ENCODE results near the gene RBFOX1. TPM values are rescaled to one million over a fixed set of nuclear protein-coding genes. Genes with fewer than 3 reads are reported as not detected.

RBFOX1 gene
- not detected for total RNA-seq

DNA sequence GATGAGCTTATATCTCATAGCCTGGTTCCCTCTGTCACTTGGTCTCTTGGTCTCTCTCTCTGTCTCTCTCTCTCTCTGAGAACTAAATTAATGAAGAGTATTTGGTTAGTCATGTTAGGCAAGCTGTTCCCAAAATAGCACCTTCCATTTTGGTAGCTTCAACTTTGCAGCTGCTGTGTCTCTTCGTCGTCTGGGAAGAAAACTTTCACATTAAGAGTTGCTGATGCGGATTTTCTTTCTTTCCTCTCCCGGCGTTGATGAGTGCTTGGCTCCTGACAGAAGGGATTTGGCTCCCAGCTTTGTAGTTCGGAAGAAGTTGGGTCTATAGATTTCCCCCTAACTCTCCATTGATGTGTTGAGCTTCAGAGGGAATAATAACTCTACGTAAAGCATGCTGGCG lies at the start of gene RBFOX1:
Gene RBFOX1, plus strand, starts transcription at position 235 of the 400 bp plus-strand sequence.
- Mint-ChIP-seq H3K4me3 (no peak within 1 kb of the TSS), H3K4me1 (no peaks in the 10 kb centered on the region), H3K27ac (no peak within 1 kb of the TSS), H3K36me3 (ENCODE audit: low read depth) (no peaks in the 10 kb centered on the region), H3K27me3 (no peaks in the 10 kb centered on the region), H3K9me3 (peaks cover 27% of the 10 kb centered on the region)
- no peak for ATAC-seq (replicated peaks)

DNA sequence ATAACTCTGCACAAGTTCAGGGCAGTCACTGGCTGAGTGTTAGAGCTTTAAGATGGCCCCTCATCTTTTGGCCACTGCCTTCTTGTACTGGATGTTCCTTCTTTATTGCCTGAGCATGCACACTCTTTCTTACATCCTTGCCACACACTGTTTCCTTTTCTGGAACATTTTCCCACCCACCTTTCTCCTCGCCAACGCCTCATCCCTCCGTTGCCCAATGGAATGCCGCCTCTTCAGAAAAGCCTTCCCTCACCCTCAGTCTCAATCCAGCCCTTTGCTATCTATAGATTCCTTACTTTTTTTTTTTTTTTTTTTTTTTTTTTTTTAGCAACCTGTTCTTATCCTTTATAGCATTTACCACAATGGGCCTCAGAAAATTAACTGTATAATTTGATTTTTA lies 47.9 kb upstream of the RBFOX1 start:
- no peaks in the 10 kb centered on the region for H3K4me1 Mint-ChIP-seq
- no peak overlapping the region for H3K4me3 Mint-ChIP-seq
- no peaks in the 10 kb centered on the region for H3K27me3 Mint-ChIP-seq
- ATAC-seq (replicated peaks): no peak
- no peaks in the 10 kb centered on the region for H3K36me3 Mint-ChIP-seq (ENCODE audit: low read depth)
- peaks cover 21% of the 10 kb centered on the region for H3K9me3 Mint-ChIP-seq
- H3K27ac Mint-ChIP-seq: no peak overlapping the region

- Mint-ChIP-seq H3K27ac (no peak overlapping the region), H3K9me3 (peaks cover 21% of the 10 kb centered on the region), H3K4me3 (no peak overlapping the region), H3K27me3 (no peaks in the 10 kb centered on the region), H3K36me3 (ENCODE audit: low read depth) (no peaks in the 10 kb centered on the region), H3K4me1 (no peaks in the 10 kb centered on the region)
- ATAC-seq (replicated peaks): no peak
Observed at GRCh38 chr16:7285520-7285919, 47.1 kb upstream of the RBFOX1 start.

- H3K9me3 Mint-ChIP-seq: peaks cover 17% of the 10 kb centered on the region
- H3K4me3 Mint-ChIP-seq: no peak overlapping the region
- H3K4me1 Mint-ChIP-seq: no peaks in the 10 kb centered on the region
- no peak overlapping the region for H3K27ac Mint-ChIP-seq
- no peaks in the 10 kb centered on the region for H3K27me3 Mint-ChIP-seq
- H3K36me3 Mint-ChIP-seq (ENCODE audit: low read depth): no peaks in the 10 kb centered on the region
- ATAC-seq (replicated peaks): no peak
Observed at GRCh38 chr16:7289299-7289698, 43.3 kb upstream of the RBFOX1 start.

DNA sequence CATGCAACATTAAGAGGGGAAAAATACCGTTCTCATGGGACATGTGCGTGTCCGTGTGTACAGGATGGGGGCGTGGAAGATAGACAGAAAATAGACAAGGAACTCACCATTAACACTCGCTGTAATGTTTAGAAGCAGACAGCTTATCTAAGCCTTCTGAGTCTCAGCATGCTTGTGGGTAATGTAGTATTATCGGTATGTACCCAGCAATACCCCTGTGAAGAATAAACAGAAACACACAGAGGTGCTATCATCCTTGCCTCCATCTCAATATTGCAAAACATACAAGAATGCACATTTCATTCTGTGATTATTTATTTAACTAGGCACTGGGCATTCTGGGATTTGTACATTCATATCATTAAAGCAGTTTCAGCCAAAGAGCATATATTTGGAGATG lies 42.0 kb upstream of the RBFOX1 start:
- Mint-ChIP-seq H3K4me1 (no peaks in the 10 kb centered on the region), H3K27ac (no peak overlapping the region), H3K4me3 (no peak overlapping the region), H3K36me3 (ENCODE audit: low read depth) (no peaks in the 10 kb centered on the region), H3K9me3 (peaks cover 18% of the 10 kb centered on the region), H3K27me3 (no peaks in the 10 kb centered on the region)
- ATAC-seq (replicated peaks): no peak

DNA sequence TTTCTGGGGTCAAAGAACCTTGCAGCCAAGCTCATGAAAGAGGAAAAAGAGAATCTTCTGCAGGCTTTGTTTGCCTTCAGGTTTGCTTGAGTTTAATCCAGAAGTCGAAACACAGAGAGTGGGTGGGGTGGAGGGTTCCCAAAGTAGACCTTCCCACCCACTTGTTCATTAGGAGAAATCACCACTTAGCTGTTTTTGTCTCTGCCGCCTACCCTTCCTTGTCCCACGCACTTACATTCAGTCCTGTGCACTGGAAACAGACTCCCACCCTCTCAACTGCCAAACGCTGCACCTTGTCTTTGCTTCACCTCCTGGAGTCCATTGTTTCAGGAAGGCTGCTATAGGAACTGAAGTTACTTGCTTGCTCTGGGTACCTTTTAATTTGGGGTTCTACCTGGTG lies 38.6 kb upstream of the RBFOX1 start:
- no peaks in the 10 kb centered on the region for H3K4me1 Mint-ChIP-seq
- H3K27ac Mint-ChIP-seq: no peak overlapping the region
- no peak overlapping the region for H3K4me3 Mint-ChIP-seq
- no peaks in the 10 kb centered on the region for H3K36me3 Mint-ChIP-seq (ENCODE audit: low read depth)
- no peak for ATAC-seq (replicated peaks)
- H3K9me3 Mint-ChIP-seq: peaks cover 24% of the 10 kb centered on the region
- H3K27me3 Mint-ChIP-seq: no peaks in the 10 kb centered on the region

DNA sequence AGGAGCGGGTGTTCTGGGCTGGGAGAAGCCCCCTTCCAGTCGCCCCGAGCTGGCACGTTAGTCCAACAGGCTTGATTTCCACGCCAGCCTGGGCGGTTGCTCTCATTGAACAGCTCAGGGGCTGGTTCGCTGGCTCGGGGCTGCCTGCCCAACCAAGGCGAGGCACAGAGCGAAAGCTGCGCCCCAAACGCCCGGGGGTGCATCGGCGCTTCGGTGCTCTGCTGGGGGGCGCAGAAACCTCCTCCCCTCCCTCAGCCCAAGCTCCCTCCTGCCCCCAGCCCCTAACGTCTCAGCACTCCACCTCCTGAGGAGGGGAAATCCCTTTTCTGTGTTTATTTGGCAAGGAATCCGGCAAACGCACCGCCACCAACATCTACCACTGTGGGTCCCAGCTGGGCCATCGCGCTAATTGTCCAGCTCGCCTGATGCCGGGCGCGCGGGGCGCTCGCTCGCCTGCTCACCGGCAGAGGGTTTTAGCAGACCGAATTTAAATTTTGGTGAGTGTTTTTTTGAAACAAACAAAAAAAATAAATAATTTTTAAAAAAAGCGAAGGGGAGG lies 29.5 kb upstream of the RBFOX1 start:
- Mint-ChIP-seq H3K36me3 (ENCODE audit: low read depth) (no peaks in the 10 kb centered on the region), H3K4me3 (no peak overlapping the region), H3K27ac (no peak overlapping the region), H3K27me3 (peaks cover 15% of the 10 kb centered on the region), H3K9me3 (peaks cover 9% of the 10 kb centered on the region), H3K4me1 (no peaks in the 10 kb centered on the region)
- no peak for ATAC-seq (replicated peaks)

- H3K27ac Mint-ChIP-seq: no peak overlapping the region
- H3K27me3 Mint-ChIP-seq: peaks cover 15% of the 10 kb centered on the region
- H3K9me3 Mint-ChIP-seq: peaks cover 10% of the 10 kb centered on the region
- H3K36me3 Mint-ChIP-seq (ENCODE audit: low read depth): no peaks in the 10 kb centered on the region
- no peaks in the 10 kb centered on the region for H3K4me1 Mint-ChIP-seq
- ATAC-seq (replicated peaks): no peak
- H3K4me3 Mint-ChIP-seq: no peak overlapping the region
Observed at GRCh38 chr16:7303660-7304200, 28.9 kb upstream of the RBFOX1 start.

GRCh38 chr16:7304279-7304678 lies 28.4 kb upstream of the RBFOX1 start:
- Mint-ChIP-seq H3K4me1 (no peaks in the 10 kb centered on the region), H3K27ac (no peak overlapping the region), H3K27me3 (peaks cover 15% of the 10 kb centered on the region), H3K36me3 (ENCODE audit: low read depth) (no peaks in the 10 kb centered on the region), H3K9me3 (peaks cover 9% of the 10 kb centered on the region), H3K4me3 (no peak overlapping the region)
- ATAC-seq (replicated peaks): no peak

GRCh38 chr16:7304958-7305357 lies 27.7 kb upstream of the RBFOX1 start:
- no peak overlapping the region for H3K4me3 Mint-ChIP-seq
- H3K9me3 Mint-ChIP-seq: peaks cover 9% of the 10 kb centered on the region
- no peaks in the 10 kb centered on the region for H3K4me1 Mint-ChIP-seq
- H3K27ac Mint-ChIP-seq: no peak overlapping the region
- ATAC-seq (replicated peaks): no peak
- H3K36me3 Mint-ChIP-seq (ENCODE audit: low read depth): no peaks in the 10 kb centered on the region
- peaks cover 15% of the 10 kb centered on the region for H3K27me3 Mint-ChIP-seq

DNA sequence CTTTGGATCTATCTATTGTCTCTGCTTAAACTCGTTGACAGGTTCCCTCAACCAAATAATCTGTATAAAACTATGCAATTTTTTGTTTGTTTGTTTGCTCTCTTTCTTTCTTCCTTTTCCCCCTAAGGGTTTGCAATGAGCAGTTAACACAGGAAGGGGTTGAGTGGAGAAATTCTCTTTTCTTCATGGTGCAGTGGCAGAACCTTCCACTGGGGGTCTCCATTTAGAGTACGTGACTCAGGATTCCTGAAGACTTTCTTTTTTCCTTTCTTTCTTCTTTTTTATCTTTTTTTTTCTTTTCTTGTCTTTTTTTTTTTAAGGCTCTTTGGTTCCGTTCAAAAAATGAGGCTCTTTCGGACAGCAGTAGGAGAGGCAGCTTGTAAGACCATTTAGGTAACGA lies 19.5 kb upstream of the RBFOX1 start:
- H3K9me3 Mint-ChIP-seq: peaks cover 6% of the 10 kb centered on the region
- no peak for ATAC-seq (replicated peaks)
- H3K4me3 Mint-ChIP-seq: no peak overlapping the region
- H3K27me3 Mint-ChIP-seq: no peaks in the 10 kb centered on the region
- no peaks in the 10 kb centered on the region for H3K4me1 Mint-ChIP-seq
- no peak overlapping the region for H3K27ac Mint-ChIP-seq
- no peaks in the 10 kb centered on the region for H3K36me3 Mint-ChIP-seq (ENCODE audit: low read depth)

- Mint-ChIP-seq H3K27ac (no peak overlapping the region), H3K27me3 (no peaks in the 10 kb centered on the region), H3K4me1 (no peaks in the 10 kb centered on the region), H3K36me3 (ENCODE audit: low read depth) (no peaks in the 10 kb centered on the region), H3K9me3 (peaks cover 6% of the 10 kb centered on the region), H3K4me3 (no peak overlapping the region)
- ATAC-seq (replicated peaks): no peak
Observed at GRCh38 chr16:7314163-7314562, 18.5 kb upstream of the RBFOX1 start.

DNA sequence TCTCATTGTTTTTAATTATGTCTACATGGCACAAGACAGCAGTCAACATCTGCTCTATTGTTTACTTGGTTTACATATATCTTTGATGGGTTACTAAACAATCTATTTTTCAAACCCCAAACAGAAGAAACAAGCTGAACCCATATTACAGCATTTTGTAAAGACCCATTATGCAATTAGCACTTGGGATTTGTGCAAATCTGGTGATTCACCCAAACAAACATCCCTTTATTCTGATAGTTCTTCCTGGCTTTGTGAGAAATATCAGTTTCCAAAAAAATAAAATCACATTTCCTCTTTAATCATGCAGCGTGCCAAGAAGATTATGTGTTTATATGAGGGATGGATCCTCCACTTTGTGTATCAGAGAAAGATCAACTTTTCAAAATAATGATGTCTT lies 16.8 kb upstream of the RBFOX1 start:
- no peaks in the 10 kb centered on the region for H3K36me3 Mint-ChIP-seq (ENCODE audit: low read depth)
- H3K4me3 Mint-ChIP-seq: no peak overlapping the region
- H3K4me1 Mint-ChIP-seq: no peaks in the 10 kb centered on the region

GRCh38 chr16:7316281-7316888 lies 16.3 kb upstream of the RBFOX1 start:
- no peaks in the 10 kb centered on the region for H3K36me3 Mint-ChIP-seq (ENCODE audit: low read depth)

More for the DNA sequence above, 16.8 kb upstream of the RBFOX1 start:
- H3K9me3 Mint-ChIP-seq: peaks cover 13% of the 10 kb centered on the region
- ATAC-seq (replicated peaks): no peak
- no peaks in the 10 kb centered on the region for H3K27me3 Mint-ChIP-seq
- no peak overlapping the region for H3K27ac Mint-ChIP-seq

GRCh38 chr16:7317982-7318381 lies 14.7 kb upstream of the RBFOX1 start:
- Mint-ChIP-seq H3K27ac (no peak overlapping the region), H3K4me1 (no peaks in the 10 kb centered on the region), H3K9me3 (peaks cover 13% of the 10 kb centered on the region), H3K27me3 (no peaks in the 10 kb centered on the region), H3K36me3 (ENCODE audit: low read depth) (no peaks in the 10 kb centered on the region), H3K4me3 (no peak overlapping the region)
- no peak for ATAC-seq (replicated peaks)

More at GRCh38 chr16:7316281-7316888, 16.3 kb upstream of the RBFOX1 start:
- ATAC-seq (replicated peaks): no peak
- H3K4me3 Mint-ChIP-seq: no peak overlapping the region
- H3K27me3 Mint-ChIP-seq: no peaks in the 10 kb centered on the region
- H3K4me1 Mint-ChIP-seq: no peaks in the 10 kb centered on the region
- H3K27ac Mint-ChIP-seq: no peak overlapping the region
- H3K9me3 Mint-ChIP-seq: peaks cover 13% of the 10 kb centered on the region
